GM13976 (cell line): ENCODE data around the gene DISC1.

Source experiments
- DNase-seq: peaks from one replicate; pipeline ENCODE4 v3.0.0; 2012; ENCODE audit warnings: low spot score
- in situ Hi-C: fragments of 300-500 bp; cut with MboI; formaldehyde crosslinking; loops from one replicate; pipeline ENCODE4 v1.12.0; 2022; ENCODE audit warnings: low sequenced_read_pairs, mixed read lengths, inconsistent platforms; ENCODE audit not compliant: unreplicated experiment
- TF ChIP-seq, protein P1 (sequence below): IDR thresholded peaks from 2 replicates; pipeline ENCODE4 v1.5.1; 2012; ENCODE audit warnings: borderline replicate concordance, mild to moderate bottlenecking; ENCODE audit not compliant: insufficient read depth; ENCODE audit errors: extremely low read depth, missing control alignments, control extremely low read depth

Gene DISC1

DNA sequence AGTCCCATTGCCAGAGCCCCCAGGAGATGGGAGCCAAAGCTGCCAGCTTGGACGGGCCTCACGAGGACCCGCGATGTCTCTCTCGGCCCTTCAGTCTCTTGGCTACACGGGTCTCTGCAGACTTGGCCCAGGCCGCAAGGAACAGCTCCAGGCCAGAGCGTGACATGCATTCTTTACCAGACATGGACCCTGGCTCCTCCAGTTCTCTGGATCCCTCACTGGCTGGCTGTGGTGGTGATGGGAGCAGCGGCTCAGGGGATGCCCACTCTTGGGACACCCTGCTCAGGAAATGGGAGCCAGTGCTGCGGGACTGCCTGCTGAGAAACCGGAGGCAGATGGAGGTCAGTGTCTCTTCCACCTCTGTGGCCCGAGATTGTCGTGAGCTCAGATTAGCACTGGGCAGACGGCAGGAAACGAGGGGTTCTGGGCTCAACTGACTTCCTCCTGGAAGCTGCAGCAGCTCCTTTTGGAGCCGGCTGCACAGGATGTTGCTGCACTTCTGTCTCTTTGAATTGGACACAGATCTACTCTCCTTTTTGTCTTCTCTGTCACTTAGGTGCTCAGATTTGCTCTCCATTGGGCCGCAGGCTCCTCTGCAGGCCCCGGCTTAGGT lies 68.0 kb downstream of the DISC1 start:
- in situ Hi-C loops: no loop called here
- DNase-seq: no peak
- TF ChIP-seq, protein P1, sequence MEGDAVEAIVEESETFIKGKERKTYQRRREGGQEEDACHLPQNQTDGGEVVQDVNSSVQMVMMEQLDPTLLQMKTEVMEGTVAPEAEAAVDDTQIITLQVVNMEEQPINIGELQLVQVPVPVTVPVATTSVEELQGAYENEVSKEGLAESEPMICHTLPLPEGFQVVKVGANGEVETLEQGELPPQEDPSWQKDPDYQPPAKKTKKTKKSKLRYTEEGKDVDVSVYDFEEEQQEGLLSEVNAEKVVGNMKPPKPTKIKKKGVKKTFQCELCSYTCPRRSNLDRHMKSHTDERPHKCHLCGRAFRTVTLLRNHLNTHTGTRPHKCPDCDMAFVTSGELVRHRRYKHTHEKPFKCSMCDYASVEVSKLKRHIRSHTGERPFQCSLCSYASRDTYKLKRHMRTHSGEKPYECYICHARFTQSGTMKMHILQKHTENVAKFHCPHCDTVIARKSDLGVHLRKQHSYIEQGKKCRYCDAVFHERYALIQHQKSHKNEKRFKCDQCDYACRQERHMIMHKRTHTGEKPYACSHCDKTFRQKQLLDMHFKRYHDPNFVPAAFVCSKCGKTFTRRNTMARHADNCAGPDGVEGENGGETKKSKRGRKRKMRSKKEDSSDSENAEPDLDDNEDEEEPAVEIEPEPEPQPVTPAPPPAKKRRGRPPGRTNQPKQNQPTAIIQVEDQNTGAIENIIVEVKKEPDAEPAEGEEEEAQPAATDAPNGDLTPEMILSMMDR: no peak

DNA sequence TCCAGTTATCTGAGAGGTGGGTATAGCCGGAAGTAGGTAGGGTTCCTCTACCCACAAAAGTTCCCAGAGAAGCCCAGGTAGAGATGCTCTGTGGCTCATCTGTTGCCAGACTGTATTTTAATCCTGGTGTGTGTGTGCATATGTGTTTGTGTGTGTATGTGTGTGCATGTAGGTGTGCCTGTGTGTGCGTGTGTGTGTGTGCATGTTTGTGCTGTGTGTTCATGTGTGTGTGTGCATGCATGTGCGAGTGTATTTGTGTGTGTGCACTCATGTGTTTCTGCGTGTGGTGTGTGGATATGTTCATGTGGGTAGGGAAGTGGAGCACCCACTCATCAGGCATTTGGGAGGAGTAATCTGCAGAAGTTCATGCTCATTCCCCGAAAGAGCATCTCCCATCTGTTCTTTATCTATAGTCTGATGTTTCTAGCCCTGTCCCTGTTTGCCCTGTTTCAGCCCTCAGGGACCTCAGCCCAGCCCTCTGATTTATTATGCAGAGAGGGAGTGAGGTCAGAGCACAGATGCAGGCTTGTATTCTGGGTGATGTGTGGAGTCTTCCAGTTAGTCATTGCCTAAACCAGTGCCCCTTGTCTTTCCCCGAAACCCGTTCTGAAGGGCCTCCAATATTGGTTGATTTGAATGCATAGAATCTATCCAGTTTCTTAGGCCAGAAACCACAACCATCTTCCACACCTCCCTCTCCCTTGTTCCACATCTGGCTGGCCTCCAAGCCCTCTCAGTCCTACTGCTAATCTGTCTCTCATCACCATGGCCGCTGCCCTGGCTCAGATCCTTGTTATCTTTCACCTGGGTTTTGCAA lies 69.1 kb downstream of the DISC1 start:
- no peak for DNase-seq
- TF ChIP-seq, protein P1: no peak
- in situ Hi-C loops: no loop called here

DNA sequence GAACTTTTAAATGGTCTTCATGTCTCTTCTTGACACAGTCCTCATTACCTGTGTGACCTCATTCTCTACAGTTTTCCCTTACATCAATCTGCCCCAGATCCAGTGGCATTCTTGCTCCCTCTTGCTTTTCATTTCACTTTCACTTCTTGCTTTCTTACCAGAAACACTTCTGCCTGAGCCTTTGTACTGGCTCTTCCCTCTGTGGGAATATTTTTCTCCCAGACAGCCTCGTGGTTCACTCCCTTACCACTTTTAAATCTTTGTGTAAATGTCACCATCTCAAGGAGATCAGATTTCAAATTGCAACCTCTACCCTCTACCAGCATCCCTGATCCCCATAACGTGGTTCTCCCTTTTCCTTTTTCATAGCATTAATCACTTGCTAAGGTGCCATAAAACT lies 73.2 kb downstream of the DISC1 start:
- TF ChIP-seq, protein P1: no peak
- in situ Hi-C loops: no loop called here
- no peak for DNase-seq

DNA sequence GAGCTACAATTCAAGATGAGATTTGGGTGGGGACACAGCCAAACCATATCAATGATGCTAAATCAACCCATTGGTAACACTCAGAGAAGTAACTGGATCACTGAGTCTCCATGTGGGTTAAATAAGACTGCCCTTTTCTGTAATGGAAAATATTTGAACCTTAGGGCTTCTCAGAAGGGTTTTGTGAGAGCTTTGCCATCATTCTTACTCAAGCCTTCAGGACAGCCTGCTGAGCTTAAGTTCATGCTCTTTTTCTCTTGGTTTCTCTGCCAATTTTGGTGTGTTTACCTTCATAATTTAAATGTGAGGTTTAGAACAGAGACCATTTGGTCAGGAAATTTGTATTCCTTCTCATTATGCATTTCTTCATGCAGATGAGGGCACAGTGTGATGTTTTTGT lies 74.7 kb downstream of the DISC1 start:
- TF ChIP-seq, protein P1: no peak
- DNase-seq: no peak
- in situ Hi-C loops: no loop called here

DNA sequence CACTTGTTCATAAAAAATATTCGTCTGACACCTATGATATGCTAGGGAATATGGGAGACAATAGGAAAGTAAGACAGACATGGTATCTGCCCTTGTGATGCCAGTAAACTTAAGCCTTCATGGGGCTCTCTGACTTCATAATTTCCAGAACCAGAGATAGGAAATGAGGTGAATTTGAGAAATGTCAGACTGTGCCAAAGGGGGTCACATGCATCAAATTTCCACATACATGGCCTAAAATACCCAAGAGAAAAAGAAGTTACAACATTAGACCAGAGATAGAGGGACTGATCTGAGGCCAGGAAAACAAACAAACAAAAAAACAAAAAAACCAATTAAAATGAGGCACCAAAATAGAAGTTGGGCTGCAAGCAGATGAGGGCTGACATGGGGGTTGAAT lies 75.7 kb downstream of the DISC1 start:
- TF ChIP-seq, protein P1: no peak
- in situ Hi-C loops: no loop called here
- DNase-seq: no peak

DNA sequence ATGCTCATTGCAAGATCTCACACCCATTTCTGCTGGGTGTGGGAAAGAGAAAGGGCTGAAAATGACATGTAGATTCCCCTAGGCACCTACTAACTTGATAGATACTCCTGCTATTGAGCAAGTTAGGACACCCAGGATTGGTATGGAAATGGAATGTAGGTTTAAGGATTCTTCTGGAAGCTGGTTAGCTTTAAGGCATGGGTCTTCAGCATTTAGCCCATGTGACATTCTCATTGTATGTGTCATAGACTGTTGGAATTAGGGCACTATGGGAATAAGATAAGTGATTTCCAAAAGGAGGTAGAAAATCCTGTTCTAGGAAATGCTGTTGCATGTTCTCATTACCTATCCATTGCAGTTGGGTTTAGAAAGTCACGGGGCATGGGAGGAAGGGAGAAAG lies 76.2 kb downstream of the DISC1 start:
- TF ChIP-seq, protein P1: no peak
- in situ Hi-C loops: no loop called here
- no peak for DNase-seq
